ENCODE measurements around the gene SECISBP2. TPM values are rescaled to one million over a fixed set of nuclear protein-coding genes. Genes with fewer than 3 reads are reported as not detected.

The SECISBP2 gene
- total and polyA plus RNA-seq, 2 of the 13 experiments (the other 11 are each of a cell fraction or from before 2014, with no cell fraction given): 32.4 to 38.0 TPM

- TF ChIP-seq EP300 (IDR thresholded peaks at IDR 0.05; ENCODE audit: low read depth in 2 of 2, low read length in 2 of 2) (peak in 1 of 2 experiments; percentile 81; a peak in 3 of 4 replicates), EP300 (CRISPR knock-in tag; IDR thresholded peaks at IDR 0.05; ENCODE audit: borderline replicate concordance) (0 out of 2 replicates have a peak, but pooled peaks have one; percentile 6), ZNF407 (CRISPR knock-in tag; IDR thresholded peaks at IDR 0.05; ENCODE audit: not compliant biosample characterization) (peak; percentile 82), ZSCAN9 (CRISPR knock-in tag; IDR thresholded peaks at IDR 0.05; ENCODE audit: borderline replicate concordance) (peak; percentile 14; the same call in 1 of the 2 replicates), DMAP1 (CRISPR knock-in tag; IDR thresholded peaks at IDR 0.05) (peak; percentile 88; the same call in 1 of the 2 replicates), SP140L (CRISPR knock-in tag; IDR thresholded peaks at IDR 0.05; ENCODE audit: borderline replicate concordance) (no peak), ASH2L (IDR thresholded peaks at IDR 0.05; ENCODE audit: insufficient read length, low read depth, low read length) (peak; percentile 83), CBFB (CRISPR knock-in tag; IDR thresholded peaks at IDR 0.05) (peak; percentile 24), PHF20 (CRISPR knock-in tag; IDR thresholded peaks at IDR 0.05) (peak; percentile 95), CENPT (CRISPR knock-in tag; IDR thresholded peaks at IDR 0.05; ENCODE audit: low read depth) (peak; percentile 63)
- TF ChIP-seq, protein P1, sequence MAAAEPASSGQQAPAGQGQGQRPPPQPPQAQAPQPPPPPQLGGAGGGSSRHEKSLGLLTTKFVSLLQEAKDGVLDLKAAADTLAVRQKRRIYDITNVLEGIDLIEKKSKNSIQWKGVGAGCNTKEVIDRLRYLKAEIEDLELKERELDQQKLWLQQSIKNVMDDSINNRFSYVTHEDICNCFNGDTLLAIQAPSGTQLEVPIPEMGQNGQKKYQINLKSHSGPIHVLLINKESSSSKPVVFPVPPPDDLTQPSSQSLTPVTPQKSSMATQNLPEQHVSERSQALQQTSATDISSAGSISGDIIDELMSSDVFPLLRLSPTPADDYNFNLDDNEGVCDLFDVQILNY (CRISPR knock-in tag; conservative IDR thresholded peaks at IDR 0.05): peak; percentile 86
- TF ChIP-seq, protein P2, sequence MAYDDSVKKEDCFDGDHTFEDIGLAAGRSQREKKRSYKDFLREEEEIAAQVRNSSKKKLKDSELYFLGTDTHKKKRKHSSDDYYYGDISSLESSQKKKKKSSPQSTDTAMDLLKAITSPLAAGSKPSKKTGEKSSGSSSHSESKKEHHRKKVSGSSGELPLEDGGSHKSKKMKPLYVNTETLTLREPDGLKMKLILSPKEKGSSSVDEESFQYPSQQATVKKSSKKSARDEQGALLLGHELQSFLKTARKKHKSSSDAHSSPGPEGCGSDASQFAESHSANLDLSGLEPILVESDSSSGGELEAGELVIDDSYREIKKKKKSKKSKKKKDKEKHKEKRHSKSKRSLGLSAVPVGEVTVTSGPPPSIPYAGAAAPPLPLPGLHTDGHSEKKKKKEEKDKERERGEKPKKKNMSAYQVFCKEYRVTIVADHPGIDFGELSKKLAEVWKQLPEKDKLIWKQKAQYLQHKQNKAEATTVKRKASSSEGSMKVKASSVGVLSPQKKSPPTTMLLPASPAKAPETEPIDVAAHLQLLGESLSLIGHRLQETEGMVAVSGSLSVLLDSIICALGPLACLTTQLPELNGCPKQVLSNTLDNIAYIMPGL (CRISPR knock-in tag; IDR thresholded peaks at IDR 0.05; ENCODE audit: borderline replicate concordance in 1 of 2, low read depth in 1 of 2): peak; percentile 35 to 72; a peak in 3 of 4 replicates
- TF ChIP-seq, protein P3, sequence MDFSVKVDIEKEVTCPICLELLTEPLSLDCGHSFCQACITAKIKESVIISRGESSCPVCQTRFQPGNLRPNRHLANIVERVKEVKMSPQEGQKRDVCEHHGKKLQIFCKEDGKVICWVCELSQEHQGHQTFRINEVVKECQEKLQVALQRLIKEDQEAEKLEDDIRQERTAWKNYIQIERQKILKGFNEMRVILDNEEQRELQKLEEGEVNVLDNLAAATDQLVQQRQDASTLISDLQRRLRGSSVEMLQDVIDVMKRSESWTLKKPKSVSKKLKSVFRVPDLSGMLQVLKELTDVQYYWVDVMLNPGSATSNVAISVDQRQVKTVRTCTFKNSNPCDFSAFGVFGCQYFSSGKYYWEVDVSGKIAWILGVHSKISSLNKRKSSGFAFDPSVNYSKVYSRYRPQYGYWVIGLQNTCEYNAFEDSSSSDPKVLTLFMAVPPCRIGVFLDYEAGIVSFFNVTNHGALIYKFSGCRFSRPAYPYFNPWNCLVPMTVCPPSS (IDR thresholded peaks at IDR 0.05): no peak
Measured at GRCh38 chr9:89310475-89311345, 7.6 kb upstream of the SECISBP2 start, which contains the start of gene CKS2 (continued).
